Heart right ventricle (tissue), 16 donors: ENCODE data around the gene CD7. TPM values are rescaled to one million over a fixed set of nuclear protein-coding genes. Genes with fewer than 3 reads are reported as not detected.

ENCODE experiments used
- ATAC-seq, 8 donors: fragments of 200-7000 bp; cut with Tn5 transposase; one replicate each; pipeline ENCODE4 v1.9.1; 2020; ENCODE audit warnings: mild to moderate bottlenecking in 8 of 8, moderate library complexity in 8 of 8, moderate number of reproducible peaks in 1 of 8
- DNase-seq, 2 donors: peaks; one replicate each; pipeline ENCODE4 v3.0.0-alpha.2; 2020
- H3K27ac ChIP-seq, 10 donors: fragments of 200-600 bp; sonication (generic) in 2 of 10; one replicate each; pipeline versions ENCODE4 v1.5.0 to v1.8.0; 2020 to 2022; ENCODE audit warnings: mild to moderate bottlenecking in 3 of 10
- H3K27me3 ChIP-seq, 7 donors: fragments of 200-600 bp; one replicate each; pipeline ENCODE4 v1.8.0; 2021 to 2022; ENCODE audit warnings: mild to moderate bottlenecking in 2 of 7
- H3K36me3 ChIP-seq, 9 donors: fragments of 200-600 bp; sonication (generic) in 1 of 9; one replicate each; pipeline versions ENCODE4 v1.5.0 to v1.8.0; 2020 to 2022; ENCODE audit warnings: mild to moderate bottlenecking in 2 of 9
- H3K4me1 ChIP-seq, 9 donors: fragments of 200-600 bp; sonication (generic) in 1 of 9; one replicate each; pipeline versions ENCODE4 v1.5.0 to v1.8.0; 2020 to 2022; ENCODE audit warnings: mild to moderate bottlenecking in 4 of 9
- H3K4me3 ChIP-seq, 10 donors: fragments of 200-600 bp; sonication (generic) in 2 of 10; one replicate each; pipeline versions ENCODE4 v1.5.0 to v1.8.0; 2020 to 2022; ENCODE audit warnings: mild to moderate bottlenecking in 7 of 10, moderate library complexity in 2 of 10
- H3K9me3 ChIP-seq, 11 donors: fragments of 200-600 bp in 10 of 11; sonication (generic) in 2 of 11; one replicate each; pipeline versions ENCODE4 v1.5.0 to v1.8.0; 2013 to 2022; ENCODE audit warnings: mild to moderate bottlenecking in 2 of 11, control low read depth in 1 of 11, moderate library complexity in 1 of 11
- CTCF ChIP-seq, 9 donors: fragments of 200-600 bp; sonication (generic) in 2 of 9; IDR thresholded peaks; one replicate each; pipeline versions ENCODE4 v1.5.0 to v1.8.0; 2021 to 2022; ENCODE audit warnings: antibody characterized with exemption in 9 of 9, mild to moderate bottlenecking in 5 of 9, moderate library complexity in 1 of 9
- WGBS, 2 donors: extraction: QIAGEN DNeasy Blood & Tissue Kit; methylation state at CpG; one replicate each; pipeline ENCODE4 v1.1.7; 2013; ENCODE audit warnings: inconsistent platforms in 1 of 2; 5-methylcytosine and 5-hydroxymethylcytosine counted together
- intact Hi-C, 10 donors: fragments of 100-400 bp; cut with DNase I; formaldehyde crosslinking; loops; one replicate each; pipeline versions ENCODE4 v1.11.1 to v1.14.2; 2022
- polyA plus RNA-seq, 2 donors: library from polyadenylated mRNA; stranded (reverse); fragments of 200-250 nt; gene quantifications; one replicate each; pipeline ENCODE4 v1.2.3, GENCODE V29; 2013
- total RNA-seq, 10 donors: library from RNA; stranded (reverse); fragmentation: NEBNext Ultra II Directional in 3 of 10; extraction: Animal tissue kit (Norgen Biotek cat#: 25700) in 3 of 10; gene quantifications; one replicate each; pipeline versions ENCODE4 v1.2.1 to v1.2.4, GENCODE V29; 2021 to 2023
- donor health status: Arrhythmogenic right ventricular cardiomyopathy.
- donor health status: ischemic (EF 13 %, LVEDD 7.1; RV severe dilation, severe dysfunction).
- donor health status: healthy with polysubstance abuse.
- donor health status: DM: no; HTN: yes; CAD: no.
- donor health status: DM: no; HTN: no; CAD: no.
- donor health status: ischemic (EF 25% LVEDD 6.9; RV normal size, moderate dysfunction).
- donor health status: ischemic (EF 25% LVEDD 5.7; RV mildly dilated, moderate dysfunction).
- donor health status: healthy.
- donor health status: DM: yes; HTN: yes; CAD: no.
- donor health status: Ischemic cardiomyopathy.
- donor health status: ischemic (EF 35%, LVEDD 5.7; RV mildly dilated, moderate dysfunction).
- donor health status: nonischemic (EF 11% LVEDD 7.7; RV severe dilation, severe dysfunction).
- donor health status: DM: yes; HTN: yes; CAD: no.
- donor health status: PGD.
- donor health status: ischemic (EF 29% LVEDD 5.4; RV normal size, mild dysfunction).
- donor health status: nonischemic (EF 23%, LVEDD 6.1; RV moderate dilation, normal function).

CD7 gene
- total and polyA plus RNA-seq, 12 donors: 0.15 to 6.0 (median 0.39) TPM; not detected in 1

DNA sequence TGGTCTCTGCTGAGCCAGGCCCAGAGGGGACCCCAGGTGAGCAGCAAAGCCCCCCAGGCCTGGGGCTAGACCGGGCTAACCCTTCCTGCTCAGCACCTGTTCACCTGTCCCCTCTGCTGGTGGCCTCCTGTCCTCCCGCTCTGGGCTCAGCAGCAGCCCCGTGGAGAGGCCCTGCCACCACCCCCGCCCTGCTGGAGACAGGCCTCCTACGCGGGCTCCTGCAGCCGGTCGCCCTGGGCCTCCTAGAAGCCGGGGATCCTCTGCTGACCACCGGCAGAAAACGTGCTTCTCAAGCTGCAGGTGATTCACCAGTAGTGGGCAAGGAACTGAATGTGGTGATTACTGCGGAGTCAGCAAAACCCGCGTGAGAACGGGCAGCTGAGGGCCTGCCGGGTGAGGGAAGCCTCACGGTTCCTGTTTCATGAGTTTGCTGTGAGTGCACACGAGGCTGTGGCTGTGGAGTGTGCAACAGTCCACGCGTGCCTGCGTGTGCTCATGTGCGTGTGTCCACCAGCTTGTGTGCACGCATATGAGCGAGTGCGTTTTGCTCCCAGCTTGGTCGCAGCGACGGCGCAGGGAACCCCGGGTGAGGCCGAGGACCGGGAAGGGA lies 15.4 kb upstream of the CD7 start:
- Histone ChIP-seq H3K27me3 (peaks cover 0 to 48% (median 26%) of the 10 kb centered on the region in 7 donors), H3K4me1 (peaks cover 19 to 56% (median 47%) of the 10 kb centered on the region in 9 donors), H3K27ac (peak overlapping the region in 5 of 10 donors; percentile 34 to 90 (median 67)), H3K36me3 (no peaks in the 10 kb centered on the region), H3K9me3 (no peaks in the 10 kb centered on the region), H3K4me3 (peak overlapping the region; percentile 42 to 82 (median 58))
- ATAC-seq (peak in 6 of 8 donors; percentile 23 to 46 (median 28)), DNase-seq (peak in 1 of 2 donors; percentile 43)
- intact Hi-C loops: no loop called here
- WGBS, 2 donors: 18 to 30% methylated on average over 27 to 32 of the region's 32 CpGs
- no peak for TF ChIP-seq CTCF (IDR thresholded peaks at IDR 0.05)

DNA sequence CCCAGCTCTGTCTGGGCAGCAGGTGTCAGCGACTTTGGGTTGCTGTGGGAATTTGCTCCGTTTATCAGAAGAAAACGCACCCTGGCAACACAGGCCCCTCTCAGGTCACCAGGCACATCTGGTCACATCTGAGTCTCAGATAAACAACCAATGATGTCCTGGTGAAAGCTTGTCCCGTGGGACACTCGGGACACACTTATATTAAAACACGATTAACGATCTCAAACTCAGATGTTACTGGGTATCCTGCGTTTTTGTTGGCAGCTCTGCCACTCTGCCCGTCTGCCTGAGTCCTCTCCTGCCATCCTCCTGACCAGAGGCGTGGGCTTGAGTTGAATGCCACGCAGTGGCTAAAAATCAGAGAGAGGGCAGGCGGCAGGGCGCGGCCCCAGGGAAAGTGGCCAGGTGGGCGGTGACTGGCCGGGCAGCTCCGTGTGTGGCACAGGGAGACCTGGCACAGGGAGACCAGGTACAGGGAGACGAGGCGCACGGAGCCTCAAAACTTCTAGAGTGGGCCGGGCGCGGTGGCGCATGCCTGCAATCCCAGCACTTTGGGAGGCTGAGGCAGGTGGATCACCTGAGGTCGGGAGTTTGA lies 14.0 kb upstream of the CD7 start:
- 90 to 94% methylated on average over 25 of the region's 25 CpGs for WGBS, 2 donors
- intact Hi-C loops: no loop called here
- Histone ChIP-seq H3K9me3 (no peaks in the 10 kb centered on the region), H3K27ac (no peak overlapping the region), H3K36me3 (no peaks in the 10 kb centered on the region), H3K4me1 (peaks cover 19 to 56% (median 47%) of the 10 kb centered on the region in 9 donors), H3K27me3 (peaks cover 0 to 60% (median 31%) of the 10 kb centered on the region in 7 donors), H3K4me3 (peak overlapping the region in 1 of 10 donors; percentile 61)
- no peak for TF ChIP-seq CTCF (IDR thresholded peaks at IDR 0.05)
- ATAC-seq (no peak), DNase-seq (peak in 1 of 2 donors; percentile 10)

- Histone ChIP-seq H3K4me1 (peaks cover 19 to 49% (median 40%) of the 10 kb centered on the region in 9 donors), H3K9me3 (no peaks in the 10 kb centered on the region), H3K27ac (no peak overlapping the region), H3K27me3 (peaks cover 0 to 60% (median 31%) of the 10 kb centered on the region in 7 donors), H3K36me3 (peaks cover 0 to 4% (median 0%) of the 10 kb centered on the region in 9 donors), H3K4me3 (no peak overlapping the region)
- ATAC-seq (peak in 1 of 8 donors; percentile 8), DNase-seq (peak in 1 of 2 donors; percentile 42)
- no peak for TF ChIP-seq CTCF (IDR thresholded peaks at IDR 0.05)
- intact Hi-C loops: no loop called here
- 42 to 44% methylated on average over 28 of the region's 28 CpGs for WGBS, 2 donors
These were observed 13.2 kb upstream of the CD7 start for GRCh38 chr17:82330322-82331239.
